Gastrocnemius medialis (tissue), 4 donors: Measurements from ENCODE around the gene EPHA4. TPM values are rescaled to one million over a fixed set of nuclear protein-coding genes. Genes with fewer than 3 reads are reported as not detected.

Source experiments
- ATAC-seq, 2 donors: fragments of 150-250 bp; one replicate each; pipeline ENCODE4 v1.9.1; 2016
- DNase-seq, 2 donors: peaks; one replicate each; pipeline ENCODE4 v3.0.0-alpha.2; 2019
- H3K27ac ChIP-seq, 4 donors: fragments of 200-600 bp; sonication (generic); 1 replicate in 1 of 4; 2 replicates in 3 of 4; pipeline ENCODE4 v1.5.1; 2016 to 2018; ENCODE audit warnings: mild to moderate bottlenecking in 2 of 4, moderate library complexity in 1 of 4
- H3K27me3 ChIP-seq, 3 donors: fragments of 200-600 bp; sonication (generic) in 2 of 3; 1 replicate in 1 of 3; 2 replicates in 2 of 3; pipeline versions ENCODE4 v1.5.1 to v1.6.0; 2016 to 2019; ENCODE audit warnings: mild to moderate bottlenecking in 1 of 3, moderate library complexity in 1 of 3
- H3K36me3 ChIP-seq, 2 donors: fragments of 200-600 bp; sonication (generic) in 1 of 2; one replicate each; pipeline ENCODE4 v1.5.1; 2017 to 2018
- H3K4me1 ChIP-seq, 2 donors: fragments of 200-600 bp; sonication (generic) in 1 of 2; one replicate each; pipeline ENCODE4 v1.5.1; 2016 to 2017; ENCODE audit warnings: mild to moderate bottlenecking in 2 of 2
- H3K4me3 ChIP-seq, 4 donors: fragments of 200-600 bp; sonication (generic) in 3 of 4; 1 replicate in 1 of 4; 2 replicates in 3 of 4; pipeline ENCODE4 v1.5.1; 2016 to 2019; ENCODE audit warnings: mild to moderate bottlenecking in 2 of 4
- H3K9me3 ChIP-seq, 3 donors: fragments of 200-600 bp; sonication (generic) in 2 of 3; 1 replicate in 1 of 3; 2 replicates in 2 of 3; pipeline ENCODE4 v1.5.1; 2016 to 2019
- CTCF ChIP-seq, 5 experiments: fragments of 450-650 bp in 3 of 5; fragments of 200-600 bp in 2 of 5; sonication (generic) in 2 of 5; IDR thresholded peaks in 4 of 5; conservative IDR thresholded peaks in 1 of 5; 1 replicate in 4 of 5; 2 replicates in 1 of 5; pipeline ENCODE4 v1.5.1; 2016 to 2019; ENCODE audit warnings: antibody characterized with exemption in 5 of 5, mild to moderate bottlenecking in 3 of 5, moderate library complexity in 3 of 5
- POLR2A ChIP-seq, 2 donors: fragments of 450-650 bp; IDR thresholded peaks; one replicate each; pipeline ENCODE4 v1.6.1; 2017; ENCODE audit warnings: antibody characterized with exemption in 2 of 2, mild to moderate bottlenecking in 2 of 2, moderate library complexity in 2 of 2
- in situ Hi-C, 4 donors: fragments of 200-750 bp; cut with MboI; loops; one replicate each; pipeline versions ENCODE4 v1.15.0 to v1.8.0; 2017; ENCODE audit warnings: low sequenced_read_pairs in 4 of 4
- intact Hi-C: fragments of 100-400 bp; cut with DNase I; formaldehyde crosslinking; loops from one replicate; pipeline ENCODE4 v1.15.1; 2023; ENCODE audit warnings: low total_unique reads
- total RNA-seq, 4 donors: library from RNA; depleted of rRNA; stranded (reverse); fragments of >200 nt; gene quantifications; one replicate each; pipeline versions ENCODE4 v1.1.0 to v1.2.3, GENCODE V29; 2016

Gene EPHA4
- total RNA-seq, 4 donors from 2014 or later = 6.3 to 18.8 (median 13.0) TPM

- H3K9me3 ChIP-seq = no peaks in the 10 kb centered on the region
- peak overlapping the region in 1 of 4 donors; percentile 36 for H3K27ac ChIP-seq
- TF ChIP-seq POLR2A (IDR thresholded peaks at IDR 0.05) (no peak), CTCF (IDR thresholded peaks at IDR 0.05 in 4 of 5, conservative IDR thresholded peaks at IDR 0.05 in 1 of 5) (no peak)
- H3K4me3 ChIP-seq = peak overlapping the region in 3 of 4 donors; percentile 4 to 20 (median 11)
- intact Hi-C loops = loop anchor here (5.0 kb wide), 1 partner anchor 57 kb away; no protein-coding TSS in a partner anchor
- DNase-seq (peak in 1 of 2 donors; percentile 29), ATAC-seq (peak; percentile 87 to 88)
- peaks cover 15 to 20% of the 10 kb centered on the region in 2 donors for H3K4me1 ChIP-seq
- in situ Hi-C loops = no loop called here
- H3K36me3 ChIP-seq = no peaks in the 10 kb centered on the region
- no peaks in the 10 kb centered on the region for H3K27me3 ChIP-seq
Measured at GRCh38 chr2:221500501-221501209, 71.4 kb downstream of the EPHA4 start.

GRCh38 chr2:221495731-221496130 is 76.4 kb downstream of the EPHA4 start:
- no peaks in the 10 kb centered on the region for H3K36me3 ChIP-seq
- in situ Hi-C loops = no loop called here

GRCh38 chr2:221494556-221494955 is 77.5 kb downstream of the EPHA4 start:
- in situ Hi-C loops = no loop called here
- no peak for ATAC-seq
- H3K9me3 ChIP-seq = no peaks in the 10 kb centered on the region
- H3K4me3 ChIP-seq = no peak overlapping the region
- no peaks in the 10 kb centered on the region for H3K27me3 ChIP-seq
- DNase-seq = no peak
- intact Hi-C loops = no loop called here
- H3K4me1 ChIP-seq = peaks cover 0 to 3% of the 10 kb centered on the region in 2 donors
- H3K36me3 ChIP-seq = no peaks in the 10 kb centered on the region
- TF ChIP-seq CTCF (IDR thresholded peaks at IDR 0.05 in 4 of 5, conservative IDR thresholded peaks at IDR 0.05 in 1 of 5) = no peak
- no peak overlapping the region for H3K27ac ChIP-seq

More at GRCh38 chr2:221495731-221496130, 76.4 kb downstream of the EPHA4 start:
- Histone ChIP-seq H3K4me3 (no peak overlapping the region), H3K27me3 (no peaks in the 10 kb centered on the region), H3K4me1 (peaks cover 3 to 8% of the 10 kb centered on the region in 2 donors), H3K27ac (no peak overlapping the region), H3K9me3 (no peaks in the 10 kb centered on the region)
- TF ChIP-seq POLR2A (IDR thresholded peaks at IDR 0.05) = no peak
- TF ChIP-seq CTCF (IDR thresholded peaks at IDR 0.05 in 4 of 5, conservative IDR thresholded peaks at IDR 0.05 in 1 of 5) = no peak
- no peak for DNase-seq
- ATAC-seq = no peak
- intact Hi-C loops = no loop called here

- Histone ChIP-seq H3K4me3 (no peak overlapping the region), H3K36me3 (no peaks in the 10 kb centered on the region), H3K27me3 (no peaks in the 10 kb centered on the region), H3K9me3 (no peaks in the 10 kb centered on the region), H3K27ac (no peak overlapping the region), H3K4me1 (no peaks in the 10 kb centered on the region)
- DNase-seq (no peak), ATAC-seq (no peak)
- intact Hi-C loops (no loop called here), in situ Hi-C loops (no loop called here)
- TF ChIP-seq CTCF (IDR thresholded peaks at IDR 0.05 in 4 of 5, conservative IDR thresholded peaks at IDR 0.05 in 1 of 5) (no peak), POLR2A (IDR thresholded peaks at IDR 0.05) (no peak)
Measured at GRCh38 chr2:221493391-221493790, 78.7 kb downstream of the EPHA4 start.
